A673 (cell line): ENCODE data around the gene NTN1.

Experiments
- CTCF ChIP-seq: fragments of 300-800, 200-600 bp; sonication (generic); conservative IDR thresholded peaks from 2 replicates; pipeline ENCODE4 v1.5.1; 2017; ENCODE audit warnings: low read depth, mild to moderate bottlenecking, antibody characterized with exemption, low read length, moderate library complexity, mixed read lengths
- EZH2 ChIP-seq: fragments of 200-600 bp; sonication (generic); IDR thresholded peaks from 2 replicates; pipeline ENCODE4 v1.6.1; 2017; ENCODE audit warnings: borderline replicate concordance, low read depth, mild to moderate bottlenecking, mixed read lengths, antibody characterized with exemption, low read length; ENCODE audit not compliant: poor library complexity, severe bottlenecking

- TF ChIP-seq CTCF = no peak
- TF ChIP-seq EZH2 = no peak
Measured at GRCh38 chr17:9173386-9173983, 152.2 kb downstream of the NTN1 start.
